SK-N-SH treated with all-trans-retinoic acid at 6 μM for 48 hours (cell line): Measurements from ENCODE around the gene PNKD.

Source experiments
- PATZ1 ChIP-seq: fragments of 250-450 bp; sonication (Bioruptor Pico); IDR thresholded peaks from 2 replicates; pipeline ENCODE4 v1.8.0; 2020; ENCODE audit warnings: mild to moderate bottlenecking, moderate library complexity, borderline replicate concordance
- TSHZ2 ChIP-seq: fragments of 250-450 bp; sonication (Bioruptor Pico); IDR thresholded peaks from 2 replicates; pipeline ENCODE4 v1.5.0; 2020; ENCODE audit warnings: mild to moderate bottlenecking, moderate library complexity
- ZNF565 ChIP-seq: fragments of 450-650 bp; formaldehyde crosslinking; conservative IDR thresholded peaks from 2 replicates; pipeline ENCODE4 v1.5.0; 2020; ENCODE audit warnings: low read depth, mild to moderate bottlenecking, moderate library complexity
- ZNF70 ChIP-seq: fragments of 450-650 bp; formaldehyde crosslinking; IDR thresholded peaks from 2 replicates; pipeline ENCODE4 v1.5.0; 2020; ENCODE audit warnings: mild to moderate bottlenecking, moderate library complexity
- ZNF8 ChIP-seq: fragments of 450-650 bp; formaldehyde crosslinking; IDR thresholded peaks from 2 replicates; pipeline ENCODE4 v1.5.0; 2020; ENCODE audit warnings: mild to moderate bottlenecking, moderate library complexity

- TF ChIP-seq PATZ1 (CRISPR knock-in tag) (no peak), ZNF8 (CRISPR knock-in tag) (no peak), ZNF70 (CRISPR knock-in tag) (no peak), TSHZ2 (CRISPR knock-in tag) (no peak), ZNF565 (no peak)
Observed at GRCh38 chr2:218280260-218280870, 10.0 kb downstream of the PNKD start.
